ENCODE data around the gene RDX.

DNA sequence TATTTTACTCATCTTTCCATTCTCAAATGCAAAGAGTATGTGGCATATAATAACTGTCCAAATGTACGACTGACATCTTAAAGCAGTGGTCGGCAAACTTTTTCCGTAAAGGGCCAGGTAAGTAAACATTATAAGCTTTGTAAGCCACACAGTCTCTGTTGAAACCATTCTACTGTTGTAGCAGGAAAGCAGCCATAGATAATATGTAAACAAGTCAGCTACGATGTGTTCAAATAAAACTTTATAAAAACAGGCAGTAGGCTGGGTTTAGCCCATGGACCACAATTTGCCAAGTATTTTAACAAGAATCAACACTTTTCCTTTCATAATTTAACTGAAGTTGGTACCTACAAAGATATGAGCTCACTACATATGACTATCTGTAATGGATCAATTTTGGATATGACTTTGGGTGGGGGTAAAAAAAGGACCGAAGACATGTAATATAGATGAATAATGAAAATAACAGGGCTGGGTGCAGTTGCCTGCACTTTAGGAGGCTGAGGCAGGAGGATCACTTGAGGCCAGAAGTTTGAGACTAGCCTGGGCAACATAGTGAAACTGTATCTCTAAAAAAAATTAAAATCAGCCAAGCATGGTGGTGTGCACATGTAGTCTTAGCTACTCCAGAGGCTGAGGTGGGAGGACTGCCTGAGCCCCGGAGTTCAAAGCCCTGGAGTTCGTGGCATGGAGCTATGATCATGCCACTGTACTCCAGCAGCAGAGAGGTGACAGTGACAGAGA lies 5.7 kb downstream of the RDX start:
- TF ChIP-seq POLR2AphosphoS5 (IDR thresholded peaks at IDR 0.05; ENCODE audit: low read depth, low read length) (no peak), POLR2A (IDR thresholded peaks at IDR 0.05; ENCODE audit: low read depth, low read length) (no peak)
